HG03159 (cell line): ENCODE results near the gene NUP93.
"Not testable (repeated sequence)": the region's sequence is repeated elsewhere in the genome, so short reads cannot be mapped to it uniquely, and the experiment has no call there.

Source experiments
- ATAC-seq: cut with Tn5 transposase; IDR thresholded peaks from one replicate; pipeline ENCODE4 v1.9.1; 2021; ENCODE audit warnings: mild to moderate bottlenecking, moderate library complexity; ENCODE audit not compliant: unreplicated experiment

NUP93 gene

DNA sequence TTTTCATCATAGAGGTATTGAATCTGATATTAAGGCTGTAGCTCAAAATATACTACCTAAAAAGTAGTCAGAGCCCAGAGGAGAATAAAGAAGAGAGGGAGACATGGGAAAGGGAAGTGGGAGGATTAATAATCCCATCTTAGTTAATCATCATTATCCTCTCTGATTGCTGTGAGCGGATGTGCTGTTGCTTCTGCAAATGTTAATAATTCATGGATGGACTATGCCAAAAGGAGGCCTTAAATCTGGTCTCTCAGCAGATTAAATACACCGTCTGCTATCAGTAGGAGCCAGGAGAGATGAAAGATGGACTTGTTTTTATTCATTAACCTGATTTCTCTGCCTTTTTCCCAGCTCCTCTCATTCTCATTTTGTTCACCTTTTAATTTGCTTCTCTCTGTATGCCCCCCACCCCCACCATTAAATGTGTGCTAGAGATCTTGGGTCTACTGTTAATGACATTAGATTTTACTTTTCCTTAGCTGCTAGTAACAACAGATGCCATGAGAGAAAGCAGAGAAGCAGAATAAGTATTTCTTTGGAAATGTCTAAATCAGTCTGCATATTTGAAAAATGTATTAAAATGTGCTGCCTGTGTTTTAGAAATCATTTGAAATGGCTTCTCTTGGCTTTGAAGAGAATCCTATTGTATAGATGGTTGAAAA lies 44.2 kb downstream of the NUP93 start:
- no peak for ATAC-seq

DNA sequence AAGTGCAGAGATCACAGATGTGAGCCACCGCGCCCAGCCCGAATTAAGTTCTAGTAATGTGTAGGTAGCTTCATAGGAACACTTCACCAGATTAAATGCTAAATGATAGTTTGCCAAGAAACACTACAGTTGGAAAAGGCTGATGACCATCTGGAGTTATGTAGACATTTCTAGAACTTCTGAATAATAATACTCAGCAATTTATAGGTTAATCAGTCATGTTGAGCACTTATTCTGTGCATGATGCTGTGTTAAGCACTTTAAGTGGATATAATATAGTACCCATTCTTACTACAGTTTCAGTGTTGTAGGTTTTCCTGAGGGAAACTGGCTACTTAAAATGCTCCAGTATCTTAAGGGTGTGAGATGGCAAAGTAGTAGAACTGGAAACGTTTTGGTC lies 45.2 kb downstream of the NUP93 start:
- no peak for ATAC-seq

DNA sequence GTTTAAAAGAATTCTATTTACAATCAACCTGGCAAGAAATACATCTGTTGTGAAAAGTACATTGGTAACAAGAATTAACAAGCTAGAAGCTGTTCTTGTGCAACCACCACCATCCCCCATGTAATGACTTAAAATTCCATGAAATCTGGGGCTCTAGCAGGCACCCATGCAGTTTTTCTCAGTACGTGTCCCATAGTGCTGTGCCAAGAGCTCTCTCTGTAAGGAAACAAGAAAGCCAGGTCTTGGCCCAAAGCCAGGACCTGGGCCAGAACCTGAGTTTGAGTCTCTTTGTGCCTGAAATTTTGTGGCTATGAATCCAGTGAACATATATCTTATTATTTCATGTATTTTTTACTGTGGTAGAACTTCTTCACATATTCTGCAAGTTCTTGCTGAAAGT lies 46.6 kb downstream of the NUP93 start:
- no peak for ATAC-seq

DNA sequence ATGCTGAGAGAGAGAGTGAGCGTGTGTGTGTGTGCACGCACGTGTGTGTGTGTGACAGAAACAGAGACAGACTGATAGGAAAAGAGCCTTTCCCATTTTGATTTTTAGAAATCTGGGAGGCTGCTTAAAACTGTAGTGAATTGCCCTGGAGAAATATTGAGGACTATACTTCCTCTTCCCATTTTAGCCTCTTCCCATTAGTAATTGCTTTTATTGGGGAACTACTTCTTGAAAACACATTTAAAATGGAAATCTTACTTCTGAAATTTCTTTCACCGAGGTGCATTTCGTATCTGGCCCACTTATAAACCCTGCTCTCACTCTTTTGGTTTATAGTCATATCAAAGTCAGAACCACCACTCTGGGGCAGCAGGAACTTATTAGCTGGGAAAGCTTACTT lies 47.1 kb downstream of the NUP93 start:
- no peak for ATAC-seq

DNA sequence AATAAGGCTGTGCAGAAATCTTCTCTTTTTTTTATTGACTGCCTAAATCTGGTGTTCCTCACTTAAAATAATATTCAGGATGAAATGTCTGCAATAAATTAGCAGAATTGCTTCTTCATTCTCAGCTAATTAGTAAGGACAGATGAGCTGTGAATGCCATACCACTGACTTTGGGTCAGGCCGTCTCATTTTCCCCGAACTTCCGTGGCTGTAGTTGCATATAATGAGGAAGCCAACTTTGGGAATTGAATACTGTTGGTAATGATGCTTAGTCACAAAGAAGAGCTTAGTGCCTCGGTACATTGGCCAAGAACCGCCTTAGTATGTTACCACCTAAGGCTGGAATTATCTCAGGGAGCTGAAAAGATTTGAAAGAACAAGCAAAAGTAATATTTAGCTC lies 47.6 kb downstream of the NUP93 start:
- no peak for ATAC-seq

DNA sequence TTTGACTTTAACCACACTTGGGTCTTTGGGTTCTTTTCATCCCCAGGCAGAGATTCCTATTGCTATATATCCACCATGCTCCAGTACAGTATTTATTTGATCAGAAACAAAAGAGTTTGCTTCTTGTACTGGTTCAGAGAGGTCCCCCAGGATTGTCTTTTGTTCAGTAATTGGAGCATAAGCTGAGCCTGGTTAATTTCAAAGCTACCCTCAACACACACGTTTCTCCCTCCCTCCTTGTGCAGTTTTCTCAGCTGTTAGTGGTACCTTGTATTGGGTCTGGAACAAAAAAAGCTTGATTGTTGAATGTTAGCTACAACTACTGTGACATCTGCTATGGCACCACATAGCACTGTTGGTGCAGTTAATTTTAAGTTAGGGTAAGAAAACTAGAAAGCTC lies 50.0 kb downstream of the NUP93 start:
- no peak for ATAC-seq

DNA sequence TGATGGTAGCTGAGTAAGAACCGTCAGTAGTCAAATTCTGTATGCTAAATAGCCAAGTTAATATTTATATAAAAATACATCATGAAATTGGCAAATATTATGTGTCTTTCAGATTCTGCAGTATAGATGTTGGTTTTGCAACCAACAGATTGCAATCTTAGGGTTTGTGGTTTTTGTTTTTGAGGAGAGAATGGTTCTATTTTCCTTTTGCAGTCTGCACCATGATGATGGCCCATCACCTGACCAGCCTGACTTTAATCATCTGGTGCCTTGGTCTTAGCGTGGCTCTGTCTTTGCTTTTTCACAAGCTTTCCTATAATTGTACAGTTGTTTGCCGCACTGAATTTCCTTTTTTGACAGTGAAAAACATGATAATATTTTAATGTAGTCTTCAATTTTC lies 50.7 kb downstream of the NUP93 start:
- no peak for ATAC-seq

DNA sequence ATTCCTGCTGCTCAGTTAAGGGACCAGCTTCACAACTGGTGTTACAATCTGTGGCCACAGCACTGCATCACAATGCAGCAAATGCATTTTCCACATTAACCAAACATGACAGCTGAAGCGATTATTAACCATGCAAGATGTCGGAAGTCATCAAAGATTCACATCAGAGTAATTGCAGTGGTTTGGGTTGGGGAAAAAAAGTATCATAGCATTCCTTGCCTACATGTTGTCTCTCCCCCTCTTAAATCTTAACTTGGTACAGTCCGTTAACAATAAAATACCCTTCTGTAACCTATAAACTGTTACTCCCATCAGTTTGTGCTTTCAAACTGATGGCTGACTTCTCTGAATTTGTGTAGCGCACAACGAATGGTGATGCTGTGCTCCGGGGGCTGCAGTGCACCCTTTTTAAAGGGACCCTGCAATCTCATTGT lies 51.6 kb downstream of the NUP93 start:
- ATAC-seq, result no peak

DNA sequence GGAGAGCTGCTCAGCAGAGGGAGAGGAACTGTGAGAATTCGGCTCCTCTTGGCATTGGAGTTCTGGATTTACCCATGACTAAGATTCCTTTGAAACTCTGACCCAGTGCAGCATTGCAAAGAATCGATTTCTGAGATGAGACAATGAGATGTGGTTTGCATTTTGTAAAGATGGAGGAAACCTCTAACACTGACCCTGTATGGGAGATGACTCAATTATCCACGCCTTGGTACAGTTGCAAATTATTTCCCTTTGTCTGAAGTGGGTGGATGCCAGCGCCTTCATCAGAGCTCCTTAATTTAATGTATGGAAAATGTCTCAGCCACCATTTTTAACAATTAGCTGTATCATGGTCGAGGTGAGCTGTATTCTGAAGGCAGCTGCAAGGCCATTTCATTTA lies 53.4 kb downstream of the NUP93 start:
- no peak for ATAC-seq

DNA sequence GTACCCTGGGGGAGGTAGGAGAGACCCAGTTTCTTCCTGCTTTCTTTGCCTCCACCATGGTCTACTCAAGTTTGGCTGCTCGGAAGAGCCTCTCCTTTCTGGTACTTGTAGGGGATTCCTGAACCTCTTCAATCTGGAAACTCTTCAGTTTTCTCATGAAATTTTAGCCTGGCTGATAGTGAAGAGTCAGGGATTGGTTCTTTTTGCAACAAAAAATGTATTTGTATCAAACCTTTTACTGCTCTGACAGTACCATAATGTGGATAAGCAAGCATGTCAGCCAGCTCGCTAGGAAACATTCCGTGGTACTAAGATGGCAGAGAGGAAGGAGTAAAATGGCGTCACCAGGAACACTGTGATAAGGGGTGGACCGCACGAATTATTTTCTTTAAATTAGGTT lies 55.4 kb downstream of the NUP93 start:
- no peak for ATAC-seq

DNA sequence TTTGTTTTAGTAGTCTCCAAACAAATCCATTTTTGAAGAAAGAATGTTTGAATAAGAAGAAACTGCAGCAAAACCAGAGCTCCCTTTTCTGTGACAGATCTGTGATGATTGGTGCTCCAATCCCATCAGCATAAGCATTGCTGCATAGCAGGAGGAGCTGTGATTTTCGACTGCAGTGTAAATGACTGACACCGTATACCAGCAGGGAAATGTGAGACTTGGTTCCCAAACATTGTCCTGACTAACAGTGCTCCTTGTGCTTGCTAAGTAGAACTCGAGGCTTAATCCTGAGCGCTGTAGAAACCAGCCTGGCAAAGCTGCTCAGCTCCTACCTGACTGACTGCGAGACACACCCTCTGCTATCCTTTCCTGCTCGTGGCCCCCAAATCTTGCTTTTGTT lies 57.2 kb downstream of the NUP93 start:
- ATAC-seq, result no peak

DNA sequence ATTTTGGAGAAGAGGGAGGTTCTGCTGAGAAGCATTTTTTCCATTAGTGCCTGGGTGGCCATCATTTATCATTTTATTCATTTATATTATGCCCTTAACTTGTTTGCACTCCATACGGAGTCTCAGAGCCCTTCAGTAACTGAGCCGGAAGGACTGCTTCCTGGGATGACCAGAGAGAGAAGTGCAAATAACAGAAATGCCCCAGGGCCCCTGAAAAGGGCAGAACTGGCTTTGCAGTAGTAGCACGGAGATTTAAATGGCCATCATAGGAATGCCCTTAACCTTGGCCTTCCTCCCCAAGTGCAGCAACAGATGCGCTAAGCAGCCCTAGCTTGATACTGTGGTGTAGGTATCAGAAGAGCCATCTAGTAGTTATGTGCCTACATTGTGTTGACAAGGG lies 58.5 kb downstream of the NUP93 start:
- no peak for ATAC-seq

DNA sequence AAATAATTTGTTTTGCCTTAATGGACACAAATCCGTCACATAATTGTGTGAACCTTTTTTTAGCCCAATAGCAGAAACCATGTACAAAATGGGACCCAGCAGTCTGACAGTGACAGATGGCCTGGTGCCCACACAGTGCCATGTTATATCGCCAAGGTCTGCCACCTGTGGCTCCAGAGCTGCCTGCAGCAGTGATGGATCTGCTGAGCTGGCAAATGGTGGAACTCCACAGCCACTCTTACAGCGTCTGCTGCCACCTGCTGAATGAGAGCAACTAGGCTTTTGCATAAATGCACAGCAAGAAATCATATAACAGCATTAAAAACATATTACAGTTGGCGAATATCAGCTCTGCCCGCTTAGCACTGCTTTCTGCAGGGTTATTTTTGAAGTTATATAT lies 59.4 kb downstream of the NUP93 start:
- no peak for ATAC-seq

DNA sequence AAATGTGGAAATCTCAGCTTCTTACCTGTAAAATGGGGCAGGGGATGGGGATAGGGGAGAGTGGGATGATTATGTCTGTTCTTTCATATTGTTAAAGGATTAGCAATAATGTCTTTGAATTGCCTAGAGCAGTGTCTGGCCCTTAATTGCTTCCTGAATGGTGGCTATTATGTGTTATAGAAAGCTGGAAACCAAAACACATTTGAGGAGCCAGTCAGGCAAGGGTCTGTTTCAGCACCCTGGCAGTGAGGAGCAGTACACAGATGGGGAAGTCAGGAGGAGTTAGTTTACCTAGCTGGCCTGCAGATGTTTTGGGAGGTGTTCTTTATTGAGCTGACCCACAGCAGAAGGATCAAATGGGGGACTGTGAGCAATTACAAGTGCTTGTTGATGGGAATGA lies 63.0 kb downstream of the NUP93 start:
- no peak for ATAC-seq

DNA sequence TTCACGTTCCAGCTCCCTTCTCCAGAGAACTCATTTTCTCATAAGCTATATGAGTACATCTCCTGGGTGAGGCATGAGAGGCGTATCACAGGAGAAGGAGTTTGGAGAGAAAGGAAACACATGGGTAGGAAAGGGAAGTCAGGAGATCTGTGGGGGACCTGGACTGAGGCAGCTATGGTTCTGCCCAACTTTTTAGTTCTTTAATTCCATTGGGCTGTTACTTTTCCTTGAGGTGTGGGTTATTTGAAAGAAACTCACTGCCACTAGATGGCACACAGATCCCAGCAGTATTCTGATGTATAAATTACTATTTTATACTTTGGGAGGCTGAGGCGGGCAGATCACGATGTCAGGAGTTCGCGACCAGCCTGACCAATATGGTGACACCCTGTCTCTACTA lies 63.6 kb downstream of the NUP93 start:
- ATAC-seq, result no peak

DNA sequence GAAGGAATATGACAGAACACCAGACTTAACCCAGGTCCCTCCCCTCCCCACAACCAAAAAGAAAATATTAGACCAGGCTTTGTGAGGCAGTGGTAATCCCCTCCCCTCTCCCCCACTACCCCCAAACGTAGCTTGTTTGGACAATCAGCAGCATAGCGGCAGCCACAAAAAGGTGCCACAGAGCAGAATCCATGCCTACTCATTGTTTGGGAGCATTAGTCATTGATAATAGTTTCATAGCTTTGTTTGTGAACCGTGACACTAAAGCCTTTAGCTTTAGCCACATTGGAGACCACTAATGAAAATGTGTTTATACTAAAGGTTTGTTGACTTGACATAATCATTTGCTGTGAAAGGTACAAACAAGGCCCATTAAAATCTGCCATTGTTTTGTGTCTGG lies 65.1 kb downstream of the NUP93 start:
- ATAC-seq, result no peak

DNA sequence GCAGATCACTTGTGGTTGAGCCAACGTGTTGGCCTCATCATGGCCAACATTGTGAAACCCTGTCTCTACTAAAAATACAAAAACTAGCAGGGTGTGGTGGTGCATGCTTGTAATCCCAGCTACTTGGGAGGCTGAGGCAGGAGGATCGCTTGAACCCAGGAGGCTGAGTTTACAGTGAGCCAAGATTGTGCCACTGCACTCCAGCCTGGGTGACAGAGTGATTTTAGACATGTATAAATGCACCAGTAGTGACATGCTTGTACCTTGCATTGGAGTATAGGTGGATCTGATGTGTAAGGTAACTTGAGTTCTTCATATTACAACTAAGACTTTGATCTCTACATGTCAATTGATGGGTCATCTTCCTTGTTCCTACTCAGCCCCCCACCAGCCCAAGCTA lies 67.1 kb downstream of the NUP93 start:
- ATAC-seq, result not testable (repeated sequence)

DNA sequence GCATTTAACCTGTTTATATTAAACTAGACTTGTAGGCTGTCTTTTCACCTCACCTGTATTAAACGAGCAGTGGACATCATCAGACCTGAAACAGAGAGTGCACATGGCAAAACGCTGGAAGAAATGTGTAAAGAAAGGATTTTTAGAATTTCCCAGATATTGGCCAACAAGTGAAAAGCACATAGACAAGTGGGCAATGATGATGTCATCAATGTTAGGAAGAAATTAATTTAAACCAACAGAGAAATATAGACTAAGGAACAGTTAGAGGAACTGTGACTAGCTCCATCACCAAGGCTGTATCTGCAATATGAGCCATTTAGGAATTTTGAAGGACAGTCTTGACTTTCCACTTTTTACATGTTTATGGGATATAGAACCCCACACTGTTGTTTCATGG lies 67.9 kb downstream of the NUP93 start:
- ATAC-seq, result no peak

DNA sequence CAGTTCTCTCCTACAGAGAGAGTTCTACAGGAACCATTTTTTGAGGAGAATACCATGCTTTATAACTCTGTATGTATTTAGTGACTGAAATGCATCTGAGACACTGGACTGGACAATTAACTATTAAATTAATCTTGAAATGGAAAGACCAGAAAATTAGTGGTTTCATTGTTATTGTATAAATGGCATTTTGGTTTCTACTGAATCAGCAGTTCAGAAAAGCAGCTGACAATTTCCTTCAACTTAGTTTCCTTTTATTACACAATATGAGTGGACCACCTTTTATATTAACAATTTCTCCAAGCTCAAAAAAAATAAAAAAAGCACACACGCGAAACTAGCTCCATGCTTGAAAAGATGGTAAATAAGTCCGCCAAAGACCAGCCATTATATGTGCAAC lies 69.0 kb downstream of the NUP93 start:
- no peak for ATAC-seq

DNA sequence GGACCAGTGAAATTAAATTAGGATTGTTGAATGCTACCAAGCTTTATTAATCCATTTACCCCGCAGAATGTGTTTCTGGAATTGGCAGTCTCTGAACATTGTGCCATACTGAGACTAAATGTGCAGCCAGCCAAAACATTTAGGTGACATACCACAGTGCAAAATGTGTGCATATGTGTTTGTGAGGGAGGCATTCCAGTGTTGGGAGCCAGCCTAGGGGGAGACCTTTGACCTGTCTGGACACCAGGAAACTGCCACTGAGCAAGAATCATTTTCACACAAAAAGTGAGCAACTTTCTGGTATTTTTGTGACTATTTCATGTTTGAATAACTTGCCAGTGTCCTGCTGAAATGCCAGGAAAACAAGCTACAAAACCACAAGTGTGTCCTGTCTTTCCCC lies 70.4 kb downstream of the NUP93 start:
- ATAC-seq, result no peak

DNA sequence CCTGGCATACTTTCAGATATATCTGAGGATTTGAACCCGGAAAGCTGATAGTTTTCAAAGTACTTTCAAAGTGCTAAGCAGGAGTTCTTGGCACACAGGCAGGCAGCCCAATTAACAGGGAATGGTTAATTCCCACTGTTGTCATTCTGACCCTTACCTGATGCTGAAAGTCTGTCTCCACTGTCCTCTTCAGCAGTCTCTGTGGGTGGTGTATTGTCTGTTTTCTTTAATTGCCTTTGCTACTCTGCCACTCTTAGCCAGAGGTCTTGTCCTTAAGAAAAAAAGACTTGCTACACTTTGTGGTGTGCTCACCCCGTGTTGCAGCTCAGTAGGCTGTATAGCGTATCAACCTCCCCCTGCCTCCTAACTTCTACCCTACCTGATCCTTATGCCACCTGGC lies 71.8 kb downstream of the NUP93 start:
- ATAC-seq, result no peak

DNA sequence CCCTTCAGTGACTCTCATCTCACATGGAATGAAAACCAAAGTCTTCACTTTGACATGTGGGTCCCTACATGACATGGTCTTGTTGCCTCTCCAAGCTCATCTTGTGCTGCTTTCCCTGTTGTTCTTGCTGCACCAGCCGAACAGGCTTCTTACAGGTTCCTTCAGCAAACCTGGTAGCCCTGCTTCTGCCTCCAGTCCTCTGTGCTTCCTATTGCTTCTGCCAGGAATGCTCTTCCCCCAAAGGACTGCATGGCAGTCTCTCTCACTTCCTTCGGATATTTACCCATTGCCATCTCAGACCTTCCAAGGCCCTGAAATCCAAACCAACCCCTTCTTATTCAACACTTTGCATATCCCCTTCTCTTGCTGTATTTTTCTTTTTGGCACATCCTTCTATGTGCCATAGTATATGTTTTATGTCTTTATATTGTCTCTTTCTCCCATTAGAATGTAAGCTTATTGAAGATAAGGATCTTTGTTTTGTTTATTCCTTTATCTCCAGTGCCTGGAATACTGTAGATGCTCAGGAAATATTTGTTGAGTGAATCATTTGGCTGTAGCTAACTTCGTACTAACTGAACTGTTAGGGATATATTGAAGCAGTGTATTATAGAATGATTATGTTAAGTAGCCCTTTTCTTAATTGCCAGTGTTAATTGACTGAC lies 77.2 kb downstream of the NUP93 start:
- ATAC-seq, result no peak

DNA sequence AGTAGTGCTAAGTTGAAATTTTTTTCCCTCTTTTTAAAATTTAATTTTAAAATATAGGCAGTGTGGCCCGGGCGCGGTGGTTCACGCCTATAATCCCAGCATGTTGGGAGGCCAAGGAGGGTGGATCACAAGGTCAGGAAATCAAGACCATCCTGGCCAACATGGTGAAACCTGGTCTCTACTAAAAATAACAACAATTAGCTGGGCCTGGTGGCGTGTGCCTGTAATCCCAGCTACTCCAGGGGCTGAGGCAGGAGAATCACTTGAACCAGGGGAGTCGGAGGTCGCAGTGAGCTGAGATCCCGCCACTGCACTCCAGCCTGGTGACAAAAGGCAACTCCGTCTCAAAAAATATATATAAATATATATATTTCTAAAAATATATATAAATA lies 77.7 kb downstream of the NUP93 start:
- ATAC-seq, result not testable (repeated sequence)
